SK-N-SH (cell line): ENCODE measurements around the gene TANK. TPM values are rescaled to one million over a fixed set of nuclear protein-coding genes. Genes with fewer than 3 reads are reported as not detected.
A peak's percentile ranks its signal among the peaks of the same experiment; 100 is the strongest.

Experiments used
- CTCF ChIA-PET: fragments of 300-600, 350-600 bp; formaldehyde crosslinking; extraction: SDS; loops from one replicate; lab custom pipeline; 2021; lab: Yijun Ruan, JAX
- POLR2A ChIA-PET: fragments of 350-600 bp; sonication (Branson Sonifier 250); formaldehyde crosslinking; extraction: SDS; loops from one replicate; lab custom pipeline; 2020; ENCODE audit warnings: antibody characterized with exemption, inconsistent platforms; lab: Yijun Ruan, JAX
- DNase-seq: peaks from one replicate; pipeline ENCODE4 v3.0.0; 2012
- H2AFZ ChIP-seq: fragments of 200-600 bp; sonication (generic); 2 replicates; pipeline ENCODE4 v1.8.1; 2016; ENCODE audit warnings: antibody characterized with exemption, mild to moderate bottlenecking, low read depth
- H3F3A ChIP-seq: fragments of 200-600 bp; sonication (generic); replicated peaks from 2 replicates; pipeline ENCODE3; 2016; ENCODE audit warnings: antibody characterized with exemption, mild to moderate bottlenecking; ENCODE audit not compliant: insufficient read depth
- H3K27ac ChIP-seq, 2 experiments: fragments of 200-500 bp in 1 of 2; fragments of 200-600 bp in 1 of 2; sonication (Bioruptor generic) in 1 of 2; sonication (generic), shearing (Covaris generic) in 1 of 2; 2 replicates each; pipeline versions ENCODE4 v1.5.1 to v1.6.1; 2014 to 2016; ENCODE audit warnings: low read depth in 2 of 2, inconsistent platforms in 1 of 2, low read length in 1 of 2, mild to moderate bottlenecking in 1 of 2, mixed read lengths in 1 of 2
- H3K27me3 ChIP-seq: fragments of 200-600 bp; sonication (generic), shearing (Covaris generic); 2 replicates; pipeline ENCODE4 v1.6.1; 2016; ENCODE audit warnings: mixed run types; ENCODE audit not compliant: insufficient read depth
- H3K36me3 ChIP-seq, 2 experiments: fragments of 200-500 bp in 1 of 2; fragments of 200-600 bp in 1 of 2; sonication (Bioruptor generic) in 1 of 2; sonication (generic) in 1 of 2; replicated peaks in 1 of 2; 2 replicates each; pipeline versions ENCODE3 to v1.5.1; 2014 to 2016; ENCODE audit warnings: low read length in 1 of 2, mild to moderate bottlenecking in 1 of 2; ENCODE audit not compliant: insufficient read depth in 2 of 2, control insufficient read depth in 1 of 2
- H3K4me1 ChIP-seq, 2 experiments: fragments of 200-500 bp in 1 of 2; fragments of 200-600 bp in 1 of 2; sonication (Bioruptor generic) in 1 of 2; sonication (generic), shearing (Covaris generic) in 1 of 2; 2 replicates each; pipeline versions ENCODE4 v1.5.1 to v1.6.1; 2014 to 2016; ENCODE audit warnings: low read depth in 1 of 2, low read length in 1 of 2, mixed run types in 1 of 2; ENCODE audit not compliant: insufficient read depth in 2 of 2, control insufficient read depth in 1 of 2
- H3K4me2 ChIP-seq: fragments of 200-600 bp; sonication (generic), shearing (Covaris generic); 2 replicates; pipeline ENCODE4 v1.6.1; 2017; ENCODE audit warnings: mixed run types
- H3K4me3 ChIP-seq, 2 experiments: fragments of 200-500 bp in 1 of 2; fragments of 200-600 bp in 1 of 2; sonication (Bioruptor generic) in 1 of 2; sonication (generic), shearing (Covaris generic) in 1 of 2; 2 replicates each; pipeline versions ENCODE4 v1.5.1 to v1.8.1; 2014 to 2016; ENCODE audit warnings: low read depth in 2 of 2, inconsistent platforms in 1 of 2, low read length in 1 of 2, mild to moderate bottlenecking in 1 of 2, mixed read lengths in 1 of 2, moderate library complexity in 1 of 2
- H3K79me2 ChIP-seq: fragments of 200-600 bp; sonication (generic); 2 replicates; pipeline ENCODE4 v1.8.1; 2017; ENCODE audit warnings: mild to moderate bottlenecking; ENCODE audit not compliant: insufficient read depth
- H3K9ac ChIP-seq: fragments of 200-600 bp; sonication (generic); 2 replicates; pipeline ENCODE4 v1.6.1; 2017; ENCODE audit warnings: mixed run types
- H3K9me2 ChIP-seq: fragments of 200-600 bp; sonication (generic); 2 replicates; pipeline ENCODE4 v1.6.1; 2017; ENCODE audit warnings: mixed run types
- H3K9me3 ChIP-seq: fragments of 200-600 bp; sonication (generic); 2 replicates; pipeline ENCODE4 v1.6.1; 2017; ENCODE audit warnings: mixed run types, mild to moderate bottlenecking, moderate library complexity
- H4K20me1 ChIP-seq: fragments of 200-600 bp; sonication (generic); 2 replicates; pipeline ENCODE4 v1.6.1; 2017; ENCODE audit warnings: mild to moderate bottlenecking, mixed run types; ENCODE audit not compliant: insufficient read depth
- EP300 ChIP-seq, 2 experiments: IDR thresholded peaks; 2 replicates each; pipeline versions ENCODE4 v1.4.0 to v1.6.1; 2012; ENCODE audit warnings: borderline replicate concordance in 1 of 2, low read depth in 1 of 2, low read length in 1 of 2
- EZH2phosphoT487 ChIP-seq: fragments of 200-600 bp; sonication (generic); IDR thresholded peaks from 2 replicates; pipeline ENCODE4 v1.6.1; 2017; ENCODE audit warnings: low read depth, mixed run types, mild to moderate bottlenecking, antibody characterized with exemption, moderate library complexity, borderline replicate concordance
- FOXJ3 ChIP-seq: sonication (generic); formaldehyde crosslinking; IDR thresholded peaks from 2 replicates; pipeline ENCODE4 v1.5.1; 2020; ENCODE audit warnings: mild to moderate bottlenecking, missing genetic modification reagents
- GABPA ChIP-seq: IDR thresholded peaks from 2 replicates; pipeline ENCODE4 v1.4.0; 2012; ENCODE audit warnings: low read depth, mild to moderate bottlenecking
- JUND ChIP-seq: IDR thresholded peaks from 2 replicates; pipeline ENCODE4 v1.4.0; 2012
- MEF2A ChIP-seq: IDR thresholded peaks from 2 replicates; pipeline ENCODE4 v1.4.0; 2012; ENCODE audit warnings: low read depth, borderline replicate concordance
- NRF1 ChIP-seq: IDR thresholded peaks from 2 replicates; pipeline ENCODE4 v1.6.1; 2012; ENCODE audit warnings: low read depth, mild to moderate bottlenecking, low read length
- RAD21 ChIP-seq: IDR thresholded peaks from 2 replicates; pipeline ENCODE4 v1.6.1; 2012; ENCODE audit warnings: mild to moderate bottlenecking, low read length
- SIN3A ChIP-seq: IDR thresholded peaks from 2 replicates; pipeline ENCODE4 v1.6.1; 2012; ENCODE audit warnings: low read depth, mild to moderate bottlenecking, low read length, moderate library complexity, borderline replicate concordance
- SMC3 ChIP-seq: IDR thresholded peaks from 2 replicates; pipeline ENCODE4 v1.6.1; 2012; ENCODE audit warnings: low read depth, low read length, improper control_type of control experiment
- TAF1 ChIP-seq: IDR thresholded peaks from 2 replicates; pipeline ENCODE4 v1.6.1; 2012; ENCODE audit warnings: low read depth, mild to moderate bottlenecking, low read length, moderate library complexity, borderline replicate concordance
- TCF12 ChIP-seq: IDR thresholded peaks from 2 replicates; pipeline ENCODE4 v1.4.0; 2012
- WGBS: methylation state at CpG from one replicate; pipeline ENCODE4 v1.1.6; 2017; ENCODE audit warnings: low lambda C conversion rate; 5-methylcytosine and 5-hydroxymethylcytosine counted together
- polyA plus RNA-seq, 3 experiments: library from polyadenylated mRNA; depleted of rRNA; stranded (reverse); fragments of >200 nt; gene quantifications; 2 replicates each; pipeline ENCODE4 v1.2.3, GENCODE V29; 2012
- TF ChIP-seq, protein P1 (sequence below): IDR thresholded peaks from 2 replicates; pipeline ENCODE4; 2012
- TF ChIP-seq, protein P2 (sequence below): IDR thresholded peaks from 2 replicates; pipeline ENCODE4 v1.6.1; 2012; ENCODE audit warnings: mild to moderate bottlenecking, low read depth, low read length, moderate library complexity
- TF ChIP-seq, protein P3 (sequence below): fragments of 150-350 bp; IDR thresholded peaks from 2 replicates; pipeline ENCODE4 v1.6.1; 2017; ENCODE audit warnings: antibody characterized with exemption, low read length, low read depth, borderline replicate concordance
- TF ChIP-seq, protein P4 (sequence below): fragments of 150-350 bp; IDR thresholded peaks from 2 replicates; pipeline ENCODE4 v1.6.1; 2016; ENCODE audit warnings: mild to moderate bottlenecking, low read depth, low read length
- TF ChIP-seq, protein P5 (sequence below): IDR thresholded peaks from 2 replicates; pipeline ENCODE4 v1.4.0; 2012; ENCODE audit warnings: low read depth
- TF ChIP-seq, protein P6 (sequence below): IDR thresholded peaks from 2 replicates; pipeline ENCODE4 v1.4.0; 2012; ENCODE audit warnings: low read depth, borderline replicate concordance
- TF ChIP-seq, protein P7 (sequence below): fragments of 200-600 bp; sonication (generic); IDR thresholded peaks from 2 replicates; pipeline ENCODE4 v1.6.1; 2017; ENCODE audit warnings: antibody characterized with exemption, mild to moderate bottlenecking, moderate library complexity

TANK gene
- polyA plus RNA-seq, 1 of the 3 experiments (the other 2 are of a cell fraction), result 25.7 TPM

DNA sequence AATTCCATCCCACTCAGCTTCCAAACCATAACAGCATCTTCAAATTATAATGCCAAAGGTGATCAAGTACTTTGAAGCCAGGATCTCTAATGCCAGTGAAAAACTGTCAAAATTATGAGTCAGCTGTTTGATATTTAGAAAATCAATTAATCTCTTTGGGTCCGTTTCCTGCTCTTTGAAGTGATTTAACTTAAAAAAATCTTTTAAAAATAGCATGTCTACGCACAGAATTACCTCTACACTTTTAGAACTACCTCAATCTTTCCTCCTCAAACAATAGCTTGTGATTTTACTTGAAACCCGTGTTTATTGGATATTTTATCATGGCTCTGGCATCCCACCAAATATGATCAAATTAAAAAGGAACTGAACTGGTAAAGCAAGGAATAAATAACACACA, 31.3 kb upstream of the TANK start:
- no peak for DNase-seq
- Histone ChIP-seq H3K4me1 (peaks cover 0 to 10% of the 10 kb centered on the region in 2 experiments; a peak in 2 of 4 replicates), H3K4me2 (no peak overlapping the region), H3K9me3 (no peaks in the 10 kb centered on the region), H3K27me3 (no peaks in the 10 kb centered on the region), H3F3A (peaks cover 7% of the 10 kb centered on the region), H3K9me2 (no peaks in the 10 kb centered on the region), H3K36me3 (no peaks in the 10 kb centered on the region), H3K79me2 (no peaks in the 10 kb centered on the region), H3K9ac (no peak overlapping the region), H2AFZ (0 out of 2 replicates have a peak overlapping the region, but pooled peaks have one; percentile 2), H3K4me3 (no peak overlapping the region), H4K20me1 (no peaks in the 10 kb centered on the region), H3K27ac (no peak overlapping the region)
- ChIA-PET POLR2A (no interaction called here), CTCF (no interaction called here)
- WGBS, result 47% methylated on average over 3 of the region's 3 CpGs
- TF ChIP-seq JUND (no peak), SMC3 (no peak), EZH2phosphoT487 (no peak), NRF1 (no peak), TAF1 (no peak), RAD21 (no peak), FOXJ3 (CRISPR knock-in tag) (no peak), EP300 (IDR thresholded peaks at IDR 0.05; ENCODE audit: borderline replicate concordance in 1 of 2, low read depth in 1 of 2, low read length in 1 of 2) (no peak), MEF2A (no peak), SIN3A (no peak), TCF12 (no peak), GABPA (no peak)
- TF ChIP-seq, protein P1, sequence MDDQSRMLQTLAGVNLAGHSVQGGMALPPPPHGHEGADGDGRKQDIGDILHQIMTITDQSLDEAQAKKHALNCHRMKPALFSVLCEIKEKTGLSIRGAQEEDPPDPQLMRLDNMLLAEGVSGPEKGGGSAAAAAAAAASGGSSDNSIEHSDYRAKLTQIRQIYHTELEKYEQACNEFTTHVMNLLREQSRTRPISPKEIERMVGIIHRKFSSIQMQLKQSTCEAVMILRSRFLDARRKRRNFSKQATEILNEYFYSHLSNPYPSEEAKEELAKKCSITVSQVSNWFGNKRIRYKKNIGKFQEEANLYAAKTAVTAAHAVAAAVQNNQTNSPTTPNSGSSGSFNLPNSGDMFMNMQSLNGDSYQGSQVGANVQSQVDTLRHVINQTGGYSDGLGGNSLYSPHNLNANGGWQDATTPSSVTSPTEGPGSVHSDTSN, result no peak
- TF ChIP-seq, protein P2, sequence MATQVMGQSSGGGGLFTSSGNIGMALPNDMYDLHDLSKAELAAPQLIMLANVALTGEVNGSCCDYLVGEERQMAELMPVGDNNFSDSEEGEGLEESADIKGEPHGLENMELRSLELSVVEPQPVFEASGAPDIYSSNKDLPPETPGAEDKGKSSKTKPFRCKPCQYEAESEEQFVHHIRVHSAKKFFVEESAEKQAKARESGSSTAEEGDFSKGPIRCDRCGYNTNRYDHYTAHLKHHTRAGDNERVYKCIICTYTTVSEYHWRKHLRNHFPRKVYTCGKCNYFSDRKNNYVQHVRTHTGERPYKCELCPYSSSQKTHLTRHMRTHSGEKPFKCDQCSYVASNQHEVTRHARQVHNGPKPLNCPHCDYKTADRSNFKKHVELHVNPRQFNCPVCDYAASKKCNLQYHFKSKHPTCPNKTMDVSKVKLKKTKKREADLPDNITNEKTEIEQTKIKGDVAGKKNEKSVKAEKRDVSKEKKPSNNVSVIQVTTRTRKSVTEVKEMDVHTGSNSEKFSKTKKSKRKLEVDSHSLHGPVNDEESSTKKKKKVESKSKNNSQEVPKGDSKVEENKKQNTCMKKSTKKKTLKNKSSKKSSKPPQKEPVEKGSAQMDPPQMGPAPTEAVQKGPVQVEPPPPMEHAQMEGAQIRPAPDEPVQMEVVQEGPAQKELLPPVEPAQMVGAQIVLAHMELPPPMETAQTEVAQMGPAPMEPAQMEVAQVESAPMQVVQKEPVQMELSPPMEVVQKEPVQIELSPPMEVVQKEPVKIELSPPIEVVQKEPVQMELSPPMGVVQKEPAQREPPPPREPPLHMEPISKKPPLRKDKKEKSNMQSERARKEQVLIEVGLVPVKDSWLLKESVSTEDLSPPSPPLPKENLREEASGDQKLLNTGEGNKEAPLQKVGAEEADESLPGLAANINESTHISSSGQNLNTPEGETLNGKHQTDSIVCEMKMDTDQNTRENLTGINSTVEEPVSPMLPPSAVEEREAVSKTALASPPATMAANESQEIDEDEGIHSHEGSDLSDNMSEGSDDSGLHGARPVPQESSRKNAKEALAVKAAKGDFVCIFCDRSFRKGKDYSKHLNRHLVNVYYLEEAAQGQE, result no peak
- TF ChIP-seq, protein P3, sequence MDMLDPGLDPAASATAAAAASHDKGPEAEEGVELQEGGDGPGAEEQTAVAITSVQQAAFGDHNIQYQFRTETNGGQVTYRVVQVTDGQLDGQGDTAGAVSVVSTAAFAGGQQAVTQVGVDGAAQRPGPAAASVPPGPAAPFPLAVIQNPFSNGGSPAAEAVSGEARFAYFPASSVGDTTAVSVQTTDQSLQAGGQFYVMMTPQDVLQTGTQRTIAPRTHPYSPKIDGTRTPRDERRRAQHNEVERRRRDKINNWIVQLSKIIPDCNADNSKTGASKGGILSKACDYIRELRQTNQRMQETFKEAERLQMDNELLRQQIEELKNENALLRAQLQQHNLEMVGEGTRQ, result no peak
- TF ChIP-seq, protein P4, sequence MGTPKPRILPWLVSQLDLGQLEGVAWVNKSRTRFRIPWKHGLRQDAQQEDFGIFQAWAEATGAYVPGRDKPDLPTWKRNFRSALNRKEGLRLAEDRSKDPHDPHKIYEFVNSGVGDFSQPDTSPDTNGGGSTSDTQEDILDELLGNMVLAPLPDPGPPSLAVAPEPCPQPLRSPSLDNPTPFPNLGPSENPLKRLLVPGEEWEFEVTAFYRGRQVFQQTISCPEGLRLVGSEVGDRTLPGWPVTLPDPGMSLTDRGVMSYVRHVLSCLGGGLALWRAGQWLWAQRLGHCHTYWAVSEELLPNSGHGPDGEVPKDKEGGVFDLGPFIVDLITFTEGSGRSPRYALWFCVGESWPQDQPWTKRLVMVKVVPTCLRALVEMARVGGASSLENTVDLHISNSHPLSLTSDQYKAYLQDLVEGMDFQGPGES, result no peak
- TF ChIP-seq, protein P5, sequence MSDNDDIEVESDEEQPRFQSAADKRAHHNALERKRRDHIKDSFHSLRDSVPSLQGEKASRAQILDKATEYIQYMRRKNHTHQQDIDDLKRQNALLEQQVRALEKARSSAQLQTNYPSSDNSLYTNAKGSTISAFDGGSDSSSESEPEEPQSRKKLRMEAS, result no peak
- TF ChIP-seq, protein P6, sequence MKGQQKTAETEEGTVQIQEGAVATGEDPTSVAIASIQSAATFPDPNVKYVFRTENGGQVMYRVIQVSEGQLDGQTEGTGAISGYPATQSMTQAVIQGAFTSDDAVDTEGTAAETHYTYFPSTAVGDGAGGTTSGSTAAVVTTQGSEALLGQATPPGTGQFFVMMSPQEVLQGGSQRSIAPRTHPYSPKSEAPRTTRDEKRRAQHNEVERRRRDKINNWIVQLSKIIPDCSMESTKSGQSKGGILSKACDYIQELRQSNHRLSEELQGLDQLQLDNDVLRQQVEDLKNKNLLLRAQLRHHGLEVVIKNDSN, result no peak
- TF ChIP-seq, protein P7, sequence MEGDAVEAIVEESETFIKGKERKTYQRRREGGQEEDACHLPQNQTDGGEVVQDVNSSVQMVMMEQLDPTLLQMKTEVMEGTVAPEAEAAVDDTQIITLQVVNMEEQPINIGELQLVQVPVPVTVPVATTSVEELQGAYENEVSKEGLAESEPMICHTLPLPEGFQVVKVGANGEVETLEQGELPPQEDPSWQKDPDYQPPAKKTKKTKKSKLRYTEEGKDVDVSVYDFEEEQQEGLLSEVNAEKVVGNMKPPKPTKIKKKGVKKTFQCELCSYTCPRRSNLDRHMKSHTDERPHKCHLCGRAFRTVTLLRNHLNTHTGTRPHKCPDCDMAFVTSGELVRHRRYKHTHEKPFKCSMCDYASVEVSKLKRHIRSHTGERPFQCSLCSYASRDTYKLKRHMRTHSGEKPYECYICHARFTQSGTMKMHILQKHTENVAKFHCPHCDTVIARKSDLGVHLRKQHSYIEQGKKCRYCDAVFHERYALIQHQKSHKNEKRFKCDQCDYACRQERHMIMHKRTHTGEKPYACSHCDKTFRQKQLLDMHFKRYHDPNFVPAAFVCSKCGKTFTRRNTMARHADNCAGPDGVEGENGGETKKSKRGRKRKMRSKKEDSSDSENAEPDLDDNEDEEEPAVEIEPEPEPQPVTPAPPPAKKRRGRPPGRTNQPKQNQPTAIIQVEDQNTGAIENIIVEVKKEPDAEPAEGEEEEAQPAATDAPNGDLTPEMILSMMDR, result no peak
